ENCODE results near the gene SERPINB13. TPM values are rescaled to one million over a fixed set of nuclear protein-coding genes. Genes with fewer than 3 reads are reported as not detected.
A peak's percentile ranks its signal among the peaks of the same experiment; 100 is the strongest.

SERPINB13 gene
- total RNA-seq, 1 donor, result not detected

GRCh38 chr18:63617049-63617914 is 30.1 kb downstream of the SERPINB13 start:
- H3K9me3 ChIP-seq (ENCODE audit: low read depth, low read length), result no peaks in the 10 kb centered on the region
- peak; percentile 61 for DNase-seq (ENCODE audit: insufficient read length, low spot score, missing footprints)
- H3K27ac ChIP-seq (ENCODE audit: low read depth, low read length), result no peak overlapping the region
- H3K4me1 ChIP-seq (ENCODE audit: insufficient read depth, low read length), result no peaks in the 10 kb centered on the region
- no peak overlapping the region for H3K4me2 ChIP-seq (ENCODE audit: insufficient read depth, low read length)
- TF ChIP-seq CTCF (IDR thresholded peaks at IDR 0.05; ENCODE audit: extremely low read depth, low read depth, low read length), result no peak
- no peaks in the 10 kb centered on the region for H4K20me1 ChIP-seq (ENCODE audit: insufficient read depth, low read length)
- H3K36me3 ChIP-seq (ENCODE audit: insufficient read depth, low read length), result no peaks in the 10 kb centered on the region
- H3K4me3 ChIP-seq (ENCODE audit: insufficient read depth, low read length), result no peak overlapping the region
- H2AFZ ChIP-seq (ENCODE audit: low read length), result no peak overlapping the region
- no peaks in the 10 kb centered on the region for H3K79me2 ChIP-seq (ENCODE audit: insufficient read depth, low read length)
- peaks cover 6% of the 10 kb centered on the region for H3K27me3 ChIP-seq (ENCODE audit: insufficient read depth, low read length)

GRCh38 chr18:63617915-63618234 is 30.7 kb downstream of the SERPINB13 start:
- H3K4me1 ChIP-seq (ENCODE audit: insufficient read depth, low read length), result no peaks in the 10 kb centered on the region
- H3K9me3 ChIP-seq (ENCODE audit: low read depth, low read length), result no peaks in the 10 kb centered on the region

GRCh38 chr18:63619661-63620060 is 32.5 kb downstream of the SERPINB13 start:
- Histone ChIP-seq H2AFZ (ENCODE audit: low read length) (no peak overlapping the region), H3K27ac (ENCODE audit: low read depth, low read length) (no peak overlapping the region), H3K4me1 (ENCODE audit: insufficient read depth, low read length) (no peaks in the 10 kb centered on the region), H3K79me2 (ENCODE audit: insufficient read depth, low read length) (no peaks in the 10 kb centered on the region), H3K4me3 (ENCODE audit: insufficient read depth, low read length) (no peak overlapping the region), H3K36me3 (ENCODE audit: insufficient read depth, low read length) (no peaks in the 10 kb centered on the region), H3K9me3 (ENCODE audit: low read depth, low read length) (peaks cover 2% of the 10 kb centered on the region), H4K20me1 (ENCODE audit: insufficient read depth, low read length) (no peaks in the 10 kb centered on the region), H3K27me3 (ENCODE audit: insufficient read depth, low read length) (peaks cover 3% of the 10 kb centered on the region), H3K4me2 (ENCODE audit: insufficient read depth, low read length) (no peak overlapping the region)
- no peak for TF ChIP-seq CTCF (IDR thresholded peaks at IDR 0.05; ENCODE audit: extremely low read depth, low read depth, low read length)
- peak; percentile 55 for DNase-seq (ENCODE audit: insufficient read length, low spot score, missing footprints)

More at GRCh38 chr18:63617915-63618234, 30.7 kb downstream of the SERPINB13 start:
- peaks cover 6% of the 10 kb centered on the region for H3K27me3 ChIP-seq (ENCODE audit: insufficient read depth, low read length)
- H3K79me2 ChIP-seq (ENCODE audit: insufficient read depth, low read length), result no peaks in the 10 kb centered on the region
- no peak overlapping the region for H3K27ac ChIP-seq (ENCODE audit: low read depth, low read length)
- H3K4me2 ChIP-seq (ENCODE audit: insufficient read depth, low read length), result no peak overlapping the region
- H2AFZ ChIP-seq (ENCODE audit: low read length), result no peak overlapping the region
- H3K36me3 ChIP-seq (ENCODE audit: insufficient read depth, low read length), result no peaks in the 10 kb centered on the region
- TF ChIP-seq CTCF (IDR thresholded peaks at IDR 0.05; ENCODE audit: extremely low read depth, low read depth, low read length), result no peak
- no peak overlapping the region for H3K4me3 ChIP-seq (ENCODE audit: insufficient read depth, low read length)
- no peaks in the 10 kb centered on the region for H4K20me1 ChIP-seq (ENCODE audit: insufficient read depth, low read length)
- DNase-seq (ENCODE audit: insufficient read length, low spot score, missing footprints), result no peak

GRCh38 chr18:63624863-63625262 is 37.7 kb downstream of the SERPINB13 start:
- Histone ChIP-seq H3K4me3 (ENCODE audit: insufficient read depth, low read length) (no peak overlapping the region), H3K4me2 (ENCODE audit: insufficient read depth, low read length) (no peak overlapping the region), H3K36me3 (ENCODE audit: insufficient read depth, low read length) (no peaks in the 10 kb centered on the region), H3K9me3 (ENCODE audit: low read depth, low read length) (peaks cover 6% of the 10 kb centered on the region), H3K27me3 (ENCODE audit: insufficient read depth, low read length) (no peaks in the 10 kb centered on the region), H3K4me1 (ENCODE audit: insufficient read depth, low read length) (no peaks in the 10 kb centered on the region), H2AFZ (ENCODE audit: low read length) (no peak overlapping the region), H3K79me2 (ENCODE audit: insufficient read depth, low read length) (no peaks in the 10 kb centered on the region), H3K27ac (ENCODE audit: low read depth, low read length) (no peak overlapping the region), H4K20me1 (ENCODE audit: insufficient read depth, low read length) (no peaks in the 10 kb centered on the region)
- DNase-seq (ENCODE audit: insufficient read length, low spot score, missing footprints), result no peak
- no peak for TF ChIP-seq CTCF (IDR thresholded peaks at IDR 0.05; ENCODE audit: extremely low read depth, low read depth, low read length)
